AG04449 (cell line): ENCODE data around the gene VCL.
"Not testable (repeated sequence)": the region's sequence is repeated elsewhere in the genome, so short reads cannot be mapped to it uniquely, and the experiment has no call there.

Experiments used
- CTCF ChIA-PET: fragments of 350-600 bp; formaldehyde crosslinking; extraction: SDS; loops from one replicate; lab custom pipeline; 2021; ENCODE audit warnings: antibody characterized with exemption; lab: Yijun Ruan, JAX
- POLR2A ChIA-PET: fragments of 400-600, 350-600 bp; formaldehyde crosslinking; extraction: SDS; loops from one replicate; lab custom pipeline; 2020; ENCODE audit warnings: antibody characterized with exemption, inconsistent platforms; lab: Yijun Ruan, JAX
- DNase-seq: peaks from one replicate; pipeline ENCODE4 v3.0.0-alpha.2; 2010; ENCODE audit warnings: low read depth, low spot score
- H3K4me3 ChIP-seq: 2 replicates; pipeline ENCODE4 v1.5.1; 2011; ENCODE audit warnings: low read depth, mild to moderate bottlenecking, control low read depth, low read length
- TF ChIP-seq, protein P1 (sequence below): IDR thresholded peaks from one replicate; pipeline ENCODE4 v1.5.1; 2011; ENCODE audit warnings: mild to moderate bottlenecking, moderate library complexity, low read length, control low read depth, inconsistent platforms; ENCODE audit not compliant: insufficient read depth; ENCODE audit errors: missing control alignments

The VCL gene

DNA sequence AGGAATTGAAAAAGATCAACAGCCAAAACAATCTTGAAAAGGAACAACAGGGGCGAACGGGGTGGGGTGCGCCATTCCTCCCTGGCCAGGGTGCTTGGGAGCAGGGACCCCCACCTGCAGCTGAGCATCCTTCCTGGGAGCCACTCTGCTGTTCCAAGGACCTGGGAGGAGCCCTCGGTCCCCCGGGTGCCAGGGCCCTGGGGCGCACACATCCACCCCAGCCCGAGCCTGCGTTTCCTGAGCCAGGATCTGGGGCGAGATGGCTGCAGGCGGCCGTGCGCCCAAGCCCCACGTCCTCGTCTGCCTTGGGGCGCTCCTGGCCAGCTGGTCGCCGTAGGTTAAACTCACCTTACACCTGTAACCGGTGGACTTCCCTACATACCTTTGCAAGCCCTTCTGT is 142.1 kb downstream of the VCL start:
- TF ChIP-seq, protein P1, sequence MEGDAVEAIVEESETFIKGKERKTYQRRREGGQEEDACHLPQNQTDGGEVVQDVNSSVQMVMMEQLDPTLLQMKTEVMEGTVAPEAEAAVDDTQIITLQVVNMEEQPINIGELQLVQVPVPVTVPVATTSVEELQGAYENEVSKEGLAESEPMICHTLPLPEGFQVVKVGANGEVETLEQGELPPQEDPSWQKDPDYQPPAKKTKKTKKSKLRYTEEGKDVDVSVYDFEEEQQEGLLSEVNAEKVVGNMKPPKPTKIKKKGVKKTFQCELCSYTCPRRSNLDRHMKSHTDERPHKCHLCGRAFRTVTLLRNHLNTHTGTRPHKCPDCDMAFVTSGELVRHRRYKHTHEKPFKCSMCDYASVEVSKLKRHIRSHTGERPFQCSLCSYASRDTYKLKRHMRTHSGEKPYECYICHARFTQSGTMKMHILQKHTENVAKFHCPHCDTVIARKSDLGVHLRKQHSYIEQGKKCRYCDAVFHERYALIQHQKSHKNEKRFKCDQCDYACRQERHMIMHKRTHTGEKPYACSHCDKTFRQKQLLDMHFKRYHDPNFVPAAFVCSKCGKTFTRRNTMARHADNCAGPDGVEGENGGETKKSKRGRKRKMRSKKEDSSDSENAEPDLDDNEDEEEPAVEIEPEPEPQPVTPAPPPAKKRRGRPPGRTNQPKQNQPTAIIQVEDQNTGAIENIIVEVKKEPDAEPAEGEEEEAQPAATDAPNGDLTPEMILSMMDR = no peak
- DNase-seq = no peak
- no peak overlapping the region for H3K4me3 ChIP-seq
- POLR2A ChIA-PET = no interaction called here
- CTCF ChIA-PET = interaction anchor here (1.1 to 2.4 kb wide), 2 partner anchors 10 to 95 kb away, joined by 4 to 14 read pairs; no protein-coding TSS in a partner anchor

DNA sequence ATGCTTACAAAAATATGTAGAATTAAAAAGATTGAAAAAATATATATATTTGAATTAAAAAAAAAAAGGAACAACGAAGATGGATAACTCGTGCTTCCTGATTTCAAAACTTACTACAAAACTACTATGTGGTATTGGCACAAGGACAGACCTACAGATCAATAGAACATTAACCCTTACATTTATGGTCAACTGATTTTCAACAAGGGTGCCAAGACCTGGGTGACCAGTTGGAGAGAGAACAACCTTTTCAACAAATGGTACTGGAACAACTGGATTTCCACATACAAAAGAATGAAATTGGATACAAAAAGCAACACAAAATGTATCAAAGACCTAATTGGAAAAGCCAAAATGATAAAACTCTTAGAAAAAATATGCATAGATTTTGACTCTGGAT is 142.6 kb downstream of the VCL start:
- TF ChIP-seq, protein P1 = no peak
- CTCF ChIA-PET = interaction anchor here (1.1 to 2.4 kb wide), 2 partner anchors 10 to 95 kb away, joined by 4 to 14 read pairs; no protein-coding TSS in a partner anchor
- no peak overlapping the region for H3K4me3 ChIP-seq
- POLR2A ChIA-PET = no interaction called here
- no peak for DNase-seq

DNA sequence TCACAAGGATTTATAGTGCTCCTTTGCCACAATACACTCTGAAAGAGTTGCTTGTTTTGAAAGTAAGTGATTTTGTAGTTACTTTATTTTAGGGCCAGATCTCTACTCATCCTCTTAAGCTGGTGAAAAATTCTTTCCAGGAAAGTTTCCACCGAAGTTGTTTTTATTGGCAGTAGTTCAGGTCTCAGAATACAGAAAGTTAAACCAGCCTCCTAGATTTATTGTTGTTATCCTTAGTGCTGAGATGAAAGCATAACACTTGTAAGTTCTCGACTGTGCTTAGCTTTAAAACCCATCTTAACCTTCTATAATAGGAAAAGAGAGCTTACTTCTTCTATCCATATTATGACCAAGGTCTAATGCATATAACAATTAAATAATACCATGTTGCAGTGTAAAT is 147.2 kb downstream of the VCL start:
- TF ChIP-seq, protein P1 = no peak
- CTCF ChIA-PET = interaction anchor here (1.0 to 4.0 kb wide), 5 partner anchors 11 to 89 kb away, joined by 3 to 23 read pairs (median 4); no protein-coding TSS in a partner anchor
- POLR2A ChIA-PET = interaction anchor here (1.1 kb wide), 1 partner anchor 12 kb away, joined by 3 read pairs; no protein-coding TSS in a partner anchor
- peak; percentile 51 for DNase-seq
- H3K4me3 ChIP-seq = no peak overlapping the region

DNA sequence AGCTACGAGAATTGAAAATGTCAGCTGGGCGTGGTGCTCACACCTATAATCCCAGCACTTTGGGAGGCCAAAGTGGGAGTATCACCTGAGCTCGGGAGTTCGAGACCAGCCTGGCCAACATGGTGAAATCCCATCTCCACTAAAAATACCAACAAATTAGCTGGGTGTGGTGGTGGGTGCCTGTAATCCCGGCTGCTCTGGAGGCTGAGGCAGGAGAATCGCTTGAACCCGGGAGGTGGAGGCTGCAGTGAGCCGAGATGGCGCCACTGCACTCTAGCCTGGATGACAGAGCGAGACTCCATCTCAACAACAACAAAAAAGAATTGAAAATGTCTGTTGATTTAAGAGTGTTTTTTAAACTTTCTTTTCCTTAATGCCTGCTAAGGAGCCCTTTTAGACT is 149.1 kb downstream of the VCL start:
- DNase-seq, H3K4me3 ChIP-seq: not testable (repeated sequence)
- CTCF ChIA-PET = interaction anchor here (1.3 to 5.7 kb wide), 4 partner anchors 9 to 87 kb away, joined by 3 to 46 read pairs (median 4); no protein-coding TSS in a partner anchor
- POLR2A ChIA-PET = interaction anchor here (0.6 kb wide), 1 partner anchor 9 kb away, joined by 3 read pairs; no protein-coding TSS in a partner anchor

DNA sequence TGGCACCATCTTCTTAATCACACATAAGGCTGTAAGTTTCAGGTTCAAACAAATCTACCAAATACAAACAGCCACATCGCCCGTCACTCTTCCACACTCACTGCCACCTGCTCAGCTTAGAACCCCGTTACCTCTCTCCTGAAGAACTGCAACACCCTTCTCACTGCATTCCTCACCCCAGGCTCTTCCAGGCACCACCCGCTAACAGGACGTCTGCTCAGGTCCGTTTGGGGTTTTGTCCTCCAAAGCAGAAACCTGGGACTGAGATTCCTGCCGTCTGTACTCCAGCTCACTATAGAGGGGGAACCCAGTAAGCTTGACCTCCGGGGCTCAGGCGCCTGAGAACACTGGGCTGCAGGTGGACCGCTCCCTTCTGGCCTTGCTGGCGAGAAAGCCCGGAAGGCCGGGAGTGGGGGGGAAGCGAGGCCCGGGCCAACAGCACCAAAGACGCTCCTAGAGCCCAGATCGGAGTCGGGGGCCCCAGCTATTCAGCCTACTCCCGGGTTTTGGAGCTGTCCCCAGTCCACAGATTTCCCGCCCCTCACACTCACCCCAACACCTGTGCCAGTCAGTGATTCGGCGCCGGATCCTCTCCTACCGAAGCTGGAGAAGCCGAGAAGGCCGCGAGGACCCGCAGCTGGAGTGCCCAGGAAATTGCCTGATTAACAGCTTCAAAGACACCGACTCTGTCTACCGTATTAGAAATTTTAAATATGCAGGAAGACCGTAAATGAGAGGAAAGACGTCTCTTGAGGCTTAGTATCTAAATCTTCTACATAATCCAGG is 152.5 kb downstream of the VCL start, which contains the start of gene AP3M1:
Gene AP3M1 (minus strand): TSS at position 625 of the 786 bp plus-strand sequence. CDS start 12,449 bp downstream, outside the sequence.
- POLR2A ChIA-PET = interaction anchor here (0.7 to 1.3 kb wide), 3 partner anchors 24 to 152 kb away, joined by 3 to 5 read pairs (median 4); partner anchors contain the start of gene VCL
- CTCF ChIA-PET = interaction anchor here (0.6 to 5.7 kb wide), 7 partner anchors 15 to 85 kb away, joined by 3 to 46 read pairs (median 6); no protein-coding TSS in a partner anchor
- DNase-seq = no peak
- TF ChIP-seq, protein P1 = no peak
- peak within 1 kb of the TSS; percentile 98 for H3K4me3 ChIP-seq

DNA sequence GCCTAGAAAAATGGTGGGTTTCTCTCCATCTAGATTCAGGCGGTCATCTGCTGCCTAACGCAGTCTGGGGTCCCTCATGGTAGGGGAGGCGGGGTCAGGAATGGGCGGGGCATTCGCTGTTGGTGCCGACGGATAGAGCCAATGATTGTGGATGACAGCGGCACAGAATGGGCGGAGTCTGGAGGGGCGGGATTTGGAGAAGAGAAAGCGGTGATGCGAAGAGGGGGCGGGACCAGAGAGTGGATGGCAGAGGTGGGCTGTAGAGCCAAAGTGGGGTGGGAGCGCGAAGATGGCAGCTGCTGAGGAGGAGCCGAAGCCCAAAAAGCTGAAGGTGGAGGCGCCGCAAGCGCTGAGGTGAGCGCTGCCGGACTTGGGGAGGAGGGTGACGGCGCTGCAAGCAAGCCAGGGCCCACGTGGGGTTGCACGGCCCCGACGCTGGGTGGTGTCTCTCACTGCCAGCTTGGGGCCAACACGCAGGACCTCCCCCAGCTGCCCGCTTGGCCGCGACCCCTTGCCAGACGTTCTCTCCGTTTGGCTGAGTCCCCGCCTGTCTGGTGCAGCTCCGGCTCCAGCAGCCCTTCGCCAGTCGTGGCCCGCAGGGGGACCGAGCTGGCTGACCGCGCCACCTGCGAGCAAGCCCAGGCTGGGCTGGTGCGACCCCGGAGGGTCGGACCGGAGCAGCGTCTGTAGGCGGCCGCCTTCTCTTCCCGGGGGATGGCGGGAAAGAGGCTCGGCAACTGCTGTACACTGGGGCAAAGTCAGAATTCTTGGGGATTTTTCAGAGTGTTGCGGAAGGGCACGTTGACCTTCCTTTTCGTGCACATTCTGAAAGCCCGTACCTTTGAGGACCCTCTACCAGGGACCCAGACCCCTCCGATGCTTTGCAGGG is 153.3 kb downstream of the VCL start, which contains the start of gene ADK:
Gene ADK (plus strand): TSS at position 232 of the 889 bp plus-strand sequence. CDS start 58 bp downstream, at position 290.
- ChIA-PET POLR2A (interaction anchor here (0.6 to 1.3 kb wide), 4 partner anchors 23 to 271 kb away, joined by 3 to 5 read pairs (median 4); partner anchors contain the start of gene VCL), CTCF (interaction anchor here (0.5 to 5.7 kb wide), 8 partner anchors 8 to 211 kb away, joined by 3 to 46 read pairs (median 5); no protein-coding TSS in a partner anchor)
- DNase-seq = peak; percentile 69
- H3K4me3 ChIP-seq = peak within 1 kb of the TSS; percentile 98
- TF ChIP-seq, protein P1 = peak; percentile 58
